ENCODE results near the gene OR4N2.
"Not testable (repeated sequence)": the region's sequence is repeated elsewhere in the genome, so short reads cannot be mapped to it uniquely, and the experiment has no call there.

DNA sequence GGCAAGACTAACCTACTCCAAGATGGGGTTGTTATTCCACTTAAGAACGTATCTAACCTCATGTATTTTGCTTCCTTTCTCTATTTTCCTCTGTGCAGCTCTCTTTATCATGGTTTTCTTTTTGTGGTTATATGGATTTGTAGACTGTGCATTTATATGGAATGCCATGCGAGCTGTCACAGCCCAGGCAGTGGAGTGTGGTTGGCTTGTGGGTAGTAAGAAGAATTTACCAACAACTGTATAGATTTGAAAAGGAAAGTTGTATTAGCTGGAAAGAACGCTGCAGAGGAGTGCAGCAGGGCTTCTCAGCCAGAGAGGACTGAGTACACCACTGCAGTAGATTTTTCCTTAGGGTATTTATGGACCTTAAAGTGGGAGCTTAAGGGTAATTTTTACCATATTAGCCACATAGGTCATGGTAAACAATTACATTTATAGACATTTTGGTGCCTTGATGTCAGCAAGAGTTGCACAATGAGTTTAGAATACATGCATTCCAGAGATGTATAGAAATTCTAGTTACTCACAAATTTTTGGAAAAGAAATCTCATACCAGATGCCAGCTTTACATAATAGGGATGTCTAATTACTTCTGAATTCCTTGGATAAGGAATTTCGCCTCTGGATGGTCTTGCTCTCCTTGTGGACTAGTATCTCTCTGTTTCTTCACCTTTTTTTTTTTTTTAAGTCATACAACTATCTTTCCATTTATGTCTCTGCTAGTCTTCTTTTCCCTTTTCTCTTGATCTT lies 9.8 kb downstream of the OR4N2 start:
- TF ChIP-seq, protein P1, sequence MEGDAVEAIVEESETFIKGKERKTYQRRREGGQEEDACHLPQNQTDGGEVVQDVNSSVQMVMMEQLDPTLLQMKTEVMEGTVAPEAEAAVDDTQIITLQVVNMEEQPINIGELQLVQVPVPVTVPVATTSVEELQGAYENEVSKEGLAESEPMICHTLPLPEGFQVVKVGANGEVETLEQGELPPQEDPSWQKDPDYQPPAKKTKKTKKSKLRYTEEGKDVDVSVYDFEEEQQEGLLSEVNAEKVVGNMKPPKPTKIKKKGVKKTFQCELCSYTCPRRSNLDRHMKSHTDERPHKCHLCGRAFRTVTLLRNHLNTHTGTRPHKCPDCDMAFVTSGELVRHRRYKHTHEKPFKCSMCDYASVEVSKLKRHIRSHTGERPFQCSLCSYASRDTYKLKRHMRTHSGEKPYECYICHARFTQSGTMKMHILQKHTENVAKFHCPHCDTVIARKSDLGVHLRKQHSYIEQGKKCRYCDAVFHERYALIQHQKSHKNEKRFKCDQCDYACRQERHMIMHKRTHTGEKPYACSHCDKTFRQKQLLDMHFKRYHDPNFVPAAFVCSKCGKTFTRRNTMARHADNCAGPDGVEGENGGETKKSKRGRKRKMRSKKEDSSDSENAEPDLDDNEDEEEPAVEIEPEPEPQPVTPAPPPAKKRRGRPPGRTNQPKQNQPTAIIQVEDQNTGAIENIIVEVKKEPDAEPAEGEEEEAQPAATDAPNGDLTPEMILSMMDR (IDR thresholded peaks at IDR 0.05) = not testable (repeated sequence)
- TF ChIP-seq POLR2A (IDR thresholded peaks at IDR 0.05) = not testable (repeated sequence)

Data from heart left ventricle (tissue), 13 donors.